Measurements from ENCODE around the gene DKKL1. TPM values are rescaled to one million over a fixed set of nuclear protein-coding genes. Genes with fewer than 3 reads are reported as not detected.
A peak's percentile ranks its signal among the peaks of the same experiment; 100 is the strongest.
"Not testable (repeated sequence)": the region's sequence is repeated elsewhere in the genome, so short reads cannot be mapped to it uniquely, and the experiment has no call there.

DKKL1 gene
- total RNA-seq, 1 experiment from 2014 or later, result not detected

- Histone ChIP-seq H4K20me1 (ENCODE audit: insufficient read depth) (no peaks in the 10 kb centered on the region), H3K79me2 (ENCODE audit: low read depth) (no peaks in the 10 kb centered on the region), H3K4me1 (replicated peaks; ENCODE audit: insufficient read depth) (no peaks in the 10 kb centered on the region), H2AFZ (0 out of 2 replicates have a peak overlapping the region, but pooled peaks have one; percentile 5), H3K27ac (no peak overlapping the region), H3K27me3 (ENCODE audit: insufficient read depth, low read depth) (no peaks in the 10 kb centered on the region), H3K9me2 (ENCODE audit: insufficient read depth) (no peaks in the 10 kb centered on the region), H3F3A (ENCODE audit: insufficient read depth, low read depth) (no peaks in the 10 kb centered on the region), H3K4me3 (no peak overlapping the region), H3K36me3 (ENCODE audit: low read depth) (no peaks in the 10 kb centered on the region), H3K9me3 (ENCODE audit: insufficient read depth, low read depth) (no peaks in the 10 kb centered on the region), H3K4me2 (peak overlapping the region; percentile 41; the same call in 1 of the 2 replicates)
- ChIA-PET POLR2A (ENCODE audit: unreplicated experiment) (no interaction called here), CTCF (no interaction called here)
- peak in 1 of 2 experiments; percentile 51 for DNase-seq
- no TSS peak for BruUV-seq (replicated peaks)
- intact Hi-C loops (cut with micrococcal nuclease; ENCODE audit: unreplicated experiment), result no loop called here
- TF ChIP-seq CTCF (conservative IDR thresholded peaks at IDR 0.05) (no peak), EZH2 (IDR thresholded peaks at IDR 0.05; ENCODE audit: low read depth) (no peak)
Observed at GRCh38 chr19:49331616-49332055, 32.0 kb upstream of the DKKL1 start.

GRCh38 chr19:49332691-49333417 is 30.8 kb upstream of the DKKL1 start:
- H3K27ac ChIP-seq; H3K79me2 ChIP-seq (ENCODE audit: low read depth); BruUV-seq (replicated peaks); H3K4me1 ChIP-seq (replicated peaks; ENCODE audit: insufficient read depth); DNase-seq; H3F3A ChIP-seq (ENCODE audit: insufficient read depth, low read depth); H3K4me2 ChIP-seq; H3K36me3 ChIP-seq (ENCODE audit: low read depth); intact Hi-C loops (cut with micrococcal nuclease; ENCODE audit: unreplicated experiment); POLR2A ChIA-PET (ENCODE audit: unreplicated experiment); H3K9me3 ChIP-seq (ENCODE audit: insufficient read depth, low read depth); H3K4me3 ChIP-seq; CTCF ChIA-PET; H4K20me1 ChIP-seq (ENCODE audit: insufficient read depth); H3K9me2 ChIP-seq (ENCODE audit: insufficient read depth); H3K27me3 ChIP-seq (ENCODE audit: insufficient read depth, low read depth); H2AFZ ChIP-seq: not testable (repeated sequence)

GRCh38 chr19:49333418-49333805 is 30.3 kb upstream of the DKKL1 start:
- Histone ChIP-seq H2AFZ (no peak overlapping the region), H3K4me2 (no peak overlapping the region), H3K27me3 (ENCODE audit: insufficient read depth, low read depth) (no peaks in the 10 kb centered on the region), H3K9me2 (ENCODE audit: insufficient read depth) (no peaks in the 10 kb centered on the region), H4K20me1 (ENCODE audit: insufficient read depth) (no peaks in the 10 kb centered on the region), H3K9me3 (ENCODE audit: insufficient read depth, low read depth) (no peaks in the 10 kb centered on the region), H3K4me3 (no peak overlapping the region), H3K4me1 (replicated peaks; ENCODE audit: insufficient read depth) (no peaks in the 10 kb centered on the region), H3K27ac (no peak overlapping the region), H3K79me2 (ENCODE audit: low read depth) (no peaks in the 10 kb centered on the region), H3F3A (ENCODE audit: insufficient read depth, low read depth) (no peaks in the 10 kb centered on the region), H3K36me3 (ENCODE audit: low read depth) (no peaks in the 10 kb centered on the region)
- no peak for DNase-seq
- no TSS peak for BruUV-seq (replicated peaks)
- no peak for TF ChIP-seq CTCF (conservative IDR thresholded peaks at IDR 0.05)
- no peak for TF ChIP-seq EZH2 (IDR thresholded peaks at IDR 0.05; ENCODE audit: low read depth)
- POLR2A ChIA-PET (ENCODE audit: unreplicated experiment), result no interaction called here
- intact Hi-C loops (cut with micrococcal nuclease; ENCODE audit: unreplicated experiment), result no loop called here
- CTCF ChIA-PET, result no interaction called here

- intact Hi-C loops (cut with micrococcal nuclease; ENCODE audit: unreplicated experiment), result no loop called here
- ChIA-PET CTCF (no interaction called here), POLR2A (ENCODE audit: unreplicated experiment) (no interaction called here)
- Histone ChIP-seq H4K20me1 (ENCODE audit: insufficient read depth) (no peaks in the 10 kb centered on the region), H2AFZ (no peak overlapping the region), H3K27me3 (ENCODE audit: insufficient read depth, low read depth) (no peaks in the 10 kb centered on the region), H3K9me3 (ENCODE audit: insufficient read depth, low read depth) (no peaks in the 10 kb centered on the region), H3K27ac (no peak overlapping the region), H3K4me2 (no peak overlapping the region), H3K79me2 (ENCODE audit: low read depth) (no peaks in the 10 kb centered on the region), H3K9me2 (ENCODE audit: insufficient read depth) (no peaks in the 10 kb centered on the region), H3F3A (ENCODE audit: insufficient read depth, low read depth) (no peaks in the 10 kb centered on the region), H3K4me3 (no peak overlapping the region), H3K36me3 (ENCODE audit: low read depth) (no peaks in the 10 kb centered on the region), H3K4me1 (replicated peaks; ENCODE audit: insufficient read depth) (no peaks in the 10 kb centered on the region)
- no TSS peak for BruUV-seq (replicated peaks)
- TF ChIP-seq EZH2 (IDR thresholded peaks at IDR 0.05; ENCODE audit: low read depth), result no peak
- TF ChIP-seq CTCF (conservative IDR thresholded peaks at IDR 0.05), result no peak
- no peak for DNase-seq
Observed at GRCh38 chr19:49333811-49334288, 29.8 kb upstream of the DKKL1 start.
